Gastroesophageal sphincter (tissue), 4 donors: ENCODE results near the gene PRKG1. TPM values are rescaled to one million over a fixed set of nuclear protein-coding genes. Genes with fewer than 3 reads are reported as not detected.

Experiments
- ATAC-seq: fragments of 150-250 bp; one replicate; pipeline ENCODE4 v1.9.1; 2016; ENCODE audit warnings: mild to moderate bottlenecking, moderate library complexity
- H3K27ac ChIP-seq, 4 donors: fragments of 200-600 bp; sonication (generic) in 3 of 4; 1 replicate in 3 of 4; 2 replicates in 1 of 4; pipeline ENCODE4 v1.5.1; 2016 to 2019
- H3K27me3 ChIP-seq: fragments of 200-600 bp; sonication (generic); one replicate; pipeline ENCODE4 v1.5.1; 2019
- H3K36me3 ChIP-seq, 2 donors: fragments of 200-600 bp; sonication (generic); one replicate each; pipeline ENCODE4 v1.5.1; 2019; ENCODE audit warnings: control low read depth in 1 of 2
- H3K4me1 ChIP-seq, 3 donors: fragments of 200-600 bp; sonication (generic); 1 replicate in 2 of 3; 2 replicates in 1 of 3; pipeline ENCODE4 v1.5.1; 2016 to 2019; ENCODE audit warnings: control low read depth in 2 of 3
- H3K4me3 ChIP-seq, 2 donors: fragments of 200-600 bp; sonication (generic); one replicate each; pipeline ENCODE4 v1.5.1; 2019; ENCODE audit warnings: mild to moderate bottlenecking in 1 of 2, moderate library complexity in 1 of 2
- H3K9me3 ChIP-seq, 3 donors: fragments of 200-600 bp; sonication (generic); one replicate each; pipeline ENCODE4 v1.5.1; 2017 to 2019; ENCODE audit warnings: control low read depth in 2 of 3
- CTCF ChIP-seq, 4 experiments: fragments of 200-600 bp in 2 of 4; fragments of 450-650 bp in 2 of 4; sonication (generic) in 1 of 4; IDR thresholded peaks; one replicate each; pipeline ENCODE4 v1.5.1; 2017 to 2019; ENCODE audit warnings: antibody characterized with exemption in 4 of 4, mild to moderate bottlenecking in 2 of 4, moderate library complexity in 2 of 4
- EP300 ChIP-seq: sonication (generic); formaldehyde crosslinking; IDR thresholded peaks from one replicate; pipeline ENCODE4 v1.6.1; 2017; ENCODE audit warnings: antibody characterized with exemption, mild to moderate bottlenecking
- POLR2A ChIP-seq, 2 donors: fragments of 450-650 bp; IDR thresholded peaks; one replicate each; pipeline ENCODE4 v1.6.1; 2017; ENCODE audit warnings: antibody characterized with exemption in 2 of 2, mild to moderate bottlenecking in 2 of 2, moderate library complexity in 1 of 2
- POLR2AphosphoS5 ChIP-seq: sonication (generic); formaldehyde crosslinking; IDR thresholded peaks from one replicate; pipeline ENCODE4 v1.6.1; 2017; ENCODE audit warnings: antibody characterized with exemption
- WGBS, 2 donors: methylation state at CpG; one replicate each; pipeline ENCODE4 v1.1.5; 2018; ENCODE audit warnings: low coverage in 1 of 2; 5-methylcytosine and 5-hydroxymethylcytosine counted together
- total RNA-seq, 4 donors: library from RNA; depleted of rRNA; stranded (reverse); fragments of >200 nt; gene quantifications; one replicate each; pipeline ENCODE4 v1.1.0, GENCODE V29; 2016

PRKG1 gene
- total RNA-seq, 4 donors from 2014 or later: 27.5 to 73.2 (median 39.2) TPM

- no peak for TF ChIP-seq EP300
- no peak for TF ChIP-seq POLR2AphosphoS5
- no peak for TF ChIP-seq POLR2A (IDR thresholded peaks at IDR 0.05)
- TF ChIP-seq CTCF (IDR thresholded peaks at IDR 0.05): no peak
- no peaks in the 10 kb centered on the region for H3K27me3 ChIP-seq
- ATAC-seq: peak; percentile 40
- no peak overlapping the region for H3K4me3 ChIP-seq
- H3K27ac ChIP-seq: peak overlapping the region; percentile 17 to 74 (median 73)
- 12 to 15% methylated on average over 2 of the region's 2 CpGs for WGBS, 2 donors
- H3K9me3 ChIP-seq: no peaks in the 10 kb centered on the region
- no peaks in the 10 kb centered on the region for H3K36me3 ChIP-seq
- peaks cover 11 to 40% (median 12%) of the 10 kb centered on the region in 3 donors for H3K4me1 ChIP-seq
Measured at GRCh38 chr10:51300617-51301304, 226.5 kb downstream of the PRKG1 start.

GRCh38 chr10:51301644-51302043, 227.4 kb downstream of the PRKG1 start:
- WGBS, 2 donors: 33 to 52% methylated on average over 3 to 5 of the region's 5 CpGs
- Histone ChIP-seq H3K27ac (peak overlapping the region; percentile 17 to 74 (median 73)), H3K4me3 (no peak overlapping the region), H3K27me3 (no peaks in the 10 kb centered on the region), H3K36me3 (no peaks in the 10 kb centered on the region), H3K4me1 (peaks cover 11 to 40% (median 12%) of the 10 kb centered on the region in 3 donors), H3K9me3 (no peaks in the 10 kb centered on the region)
- peak; percentile 44 for ATAC-seq
- no peak for TF ChIP-seq CTCF (IDR thresholded peaks at IDR 0.05)
- TF ChIP-seq POLR2A (IDR thresholded peaks at IDR 0.05): no peak
- no peak for TF ChIP-seq POLR2AphosphoS5
- TF ChIP-seq EP300: no peak

GRCh38 chr10:51302316-51302715, 228.0 kb downstream of the PRKG1 start:
- H3K36me3 ChIP-seq: no peaks in the 10 kb centered on the region
- no peaks in the 10 kb centered on the region for H3K27me3 ChIP-seq
- peak; percentile 46 for ATAC-seq
- no peak overlapping the region for H3K4me3 ChIP-seq
- peak overlapping the region; percentile 53 to 74 (median 73) for H3K27ac ChIP-seq
- H3K4me1 ChIP-seq: peaks cover 11 to 40% (median 12%) of the 10 kb centered on the region in 3 donors
- 17 to 23% methylated on average over 1 of the region's 1 CpG for WGBS, 2 donors
- TF ChIP-seq POLR2AphosphoS5 (peak; percentile 67), POLR2A (IDR thresholded peaks at IDR 0.05) (no peak)
- no peaks in the 10 kb centered on the region for H3K9me3 ChIP-seq

- no peaks in the 10 kb centered on the region for H3K27me3 ChIP-seq
- H3K4me1 ChIP-seq: peaks cover 0 to 4% (median 0%) of the 10 kb centered on the region in 3 donors
- no peak for ATAC-seq
- no peak for TF ChIP-seq POLR2AphosphoS5
- no peaks in the 10 kb centered on the region for H3K36me3 ChIP-seq
- no peaks in the 10 kb centered on the region for H3K9me3 ChIP-seq
- H3K4me3 ChIP-seq: no peak overlapping the region
- WGBS, 2 donors: 80 to 81% methylated on average over 1 of the region's 1 CpG
- no peak overlapping the region for H3K27ac ChIP-seq
Measured at GRCh38 chr10:51308116-51308515, 233.8 kb downstream of the PRKG1 start.

- TF ChIP-seq POLR2AphosphoS5 (no peak), CTCF (IDR thresholded peaks at IDR 0.05) (no peak), EP300 (no peak), POLR2A (IDR thresholded peaks at IDR 0.05) (no peak)
- ATAC-seq: no peak
- Histone ChIP-seq H3K4me1 (peaks cover 0 to 15% (median 5%) of the 10 kb centered on the region in 3 donors), H3K4me3 (no peak overlapping the region), H3K9me3 (no peaks in the 10 kb centered on the region), H3K27me3 (no peaks in the 10 kb centered on the region), H3K27ac (no peak overlapping the region), H3K36me3 (no peaks in the 10 kb centered on the region)
- WGBS, 2 donors: 85 to 100% methylated on average over 1 to 2 of the region's 2 CpGs
Measured at GRCh38 chr10:51311228-51311627, 236.9 kb downstream of the PRKG1 start.

- TF ChIP-seq POLR2A (IDR thresholded peaks at IDR 0.05): no peak
- TF ChIP-seq EP300: no peak
- TF ChIP-seq POLR2AphosphoS5: no peak
- TF ChIP-seq CTCF (IDR thresholded peaks at IDR 0.05): no peak
- WGBS, 2 donors: 93 to 96% methylated on average over 2 of the region's 2 CpGs
- no peaks in the 10 kb centered on the region for H3K36me3 ChIP-seq
Measured at GRCh38 chr10:51312817-51313216, 238.5 kb downstream of the PRKG1 start.

More at GRCh38 chr10:51312817-51313216, 238.5 kb downstream of the PRKG1 start:
- no peak for ATAC-seq
- H3K4me1 ChIP-seq: peaks cover 0 to 15% (median 5%) of the 10 kb centered on the region in 3 donors
- H3K27me3 ChIP-seq: no peaks in the 10 kb centered on the region
- no peak overlapping the region for H3K27ac ChIP-seq
- no peaks in the 10 kb centered on the region for H3K9me3 ChIP-seq
- no peak overlapping the region for H3K4me3 ChIP-seq
